GM06990 (cell line): Measurements from ENCODE around the gene PLEKHN1.
A peak's percentile ranks its signal among the peaks of the same experiment; 100 is the strongest.
"Not testable (repeated sequence)": the region's sequence is repeated elsewhere in the genome, so short reads cannot be mapped to it uniquely, and the experiment has no call there.

Source experiments
- DNase-seq: peaks from one replicate; pipeline ENCODE4 v3.0.0-alpha.2; 2011; ENCODE audit not compliant: insufficient read length; ENCODE audit errors: extremely low read depth
- H3K27me3 ChIP-seq: replicated peaks from 2 replicates; pipeline ENCODE4 v1.6.0; 2011; ENCODE audit warnings: low read length; ENCODE audit not compliant: control insufficient read depth, insufficient read depth
- H3K36me3 ChIP-seq: 2 replicates; pipeline ENCODE4 v1.5.1; 2011; ENCODE audit warnings: low read length; ENCODE audit not compliant: control insufficient read depth, insufficient read depth
- H3K4me3 ChIP-seq: replicated peaks from 2 replicates; pipeline ENCODE4 v1.5.1; 2011; ENCODE audit warnings: low read depth, mild to moderate bottlenecking, control low read depth, low read length
- CTCF ChIP-seq: IDR thresholded peaks from 2 replicates; pipeline ENCODE4 v1.5.1; 2011; ENCODE audit warnings: low read length, control low read depth, mild to moderate bottlenecking, inconsistent platforms; ENCODE audit not compliant: insufficient read depth, poor library complexity, severe bottlenecking

PLEKHN1 gene

GRCh38 chr1:981955-982558 is 15.8 kb downstream of the PLEKHN1 start, which contains the start of gene PERM1:
Gene PERM1, minus strand, starts transcription at chr1:982093. Its CDS starts 1,064 bp downstream, at chr1:981029.
- Histone ChIP-seq H3K36me3 (no peaks in the 10 kb centered on the region), H3K27me3 (no peaks in the 10 kb centered on the region; the same call in 1 of the 2 replicates), H3K4me3 (no peak within 1 kb of the TSS)
- DNase-seq, result no peak
- TF ChIP-seq CTCF, result no peak

- Histone ChIP-seq H3K27me3 (no peaks in the 10 kb centered on the region; the same call in 1 of the 2 replicates), H3K36me3 (no peaks in the 10 kb centered on the region), H3K4me3 (no peak overlapping the region)
- TF ChIP-seq CTCF, result no peak
- peak; percentile 4 for DNase-seq
Measured at GRCh38 chr1:982765-983436, 16.6 kb downstream of the PLEKHN1 start.

- TF ChIP-seq CTCF, result peak; percentile 97
- H3K4me3 ChIP-seq, result no peak overlapping the region
- DNase-seq, result peak; percentile 39
- no peaks in the 10 kb centered on the region for H3K36me3 ChIP-seq
- no peaks in the 10 kb centered on the region; the same call in 1 of the 2 replicates for H3K27me3 ChIP-seq
Measured at GRCh38 chr1:983798-984475, 17.7 kb downstream of the PLEKHN1 start.

- DNase-seq, result no peak
- Histone ChIP-seq H3K4me3 (no peak overlapping the region), H3K36me3 (no peaks in the 10 kb centered on the region), H3K27me3 (no peaks in the 10 kb centered on the region; the same call in 1 of the 2 replicates)
- TF ChIP-seq CTCF, result no peak
Measured at GRCh38 chr1:984476-984814, 18.2 kb downstream of the PLEKHN1 start.

- TF ChIP-seq CTCF, result no peak
Measured at GRCh38 chr1:985126-985525, 18.8 kb downstream of the PLEKHN1 start.

GRCh38 chr1:988061-988460 is 21.8 kb downstream of the PLEKHN1 start:
- H3K4me3 ChIP-seq, H3K36me3 ChIP-seq, H3K27me3 ChIP-seq, DNase-seq: not testable (repeated sequence)

More at GRCh38 chr1:985126-985525, 18.8 kb downstream of the PLEKHN1 start:
- H3K36me3 ChIP-seq, result no peaks in the 10 kb centered on the region
- no peak for DNase-seq
- H3K27me3 ChIP-seq, result no peaks in the 10 kb centered on the region; the same call in 1 of the 2 replicates
- H3K4me3 ChIP-seq, result no peak overlapping the region

GRCh38 chr1:991275-991674 is 25.0 kb downstream of the PLEKHN1 start:
- H3K27me3 ChIP-seq, DNase-seq, H3K4me3 ChIP-seq, H3K36me3 ChIP-seq: not testable (repeated sequence)
